Endodermal cell (in vitro differentiated cells): ENCODE measurements around the gene PPM1A. TPM values are rescaled to one million over a fixed set of nuclear protein-coding genes. Genes with fewer than 3 reads are reported as not detected.

ENCODE experiments used
- DNase-seq: peaks from one replicate; pipeline ENCODE4 v3.0.0-alpha.2; 2017
- H3K27ac ChIP-seq: 2 replicates; pipeline ENCODE4 v1.5.1; 2013; ENCODE audit warnings: mild to moderate bottlenecking, low read depth, low read length, moderate library complexity
- H3K27me3 ChIP-seq: 2 replicates; pipeline ENCODE4 v1.6.1; 2013; ENCODE audit warnings: mild to moderate bottlenecking, low read length, moderate library complexity; ENCODE audit not compliant: insufficient read depth, control insufficient read depth, poor library complexity, severe bottlenecking
- H3K36me3 ChIP-seq: 2 replicates; pipeline ENCODE4 v1.7.0; 2013; ENCODE audit warnings: mild to moderate bottlenecking, low read length, moderate library complexity; ENCODE audit not compliant: control insufficient read depth, insufficient read depth
- H3K4me1 ChIP-seq: one replicate; pipeline ENCODE4 v1.7.0; 2013; ENCODE audit warnings: low read length; ENCODE audit not compliant: control insufficient read depth, insufficient read depth
- H3K4me3 ChIP-seq: 2 replicates; pipeline ENCODE4 v1.5.1; 2013; ENCODE audit warnings: mild to moderate bottlenecking, low read length, moderate library complexity
- H3K9ac ChIP-seq: 2 replicates; pipeline ENCODE4 v1.6.1; 2013; ENCODE audit warnings: mild to moderate bottlenecking, low read length, moderate library complexity; ENCODE audit not compliant: poor library complexity, severe bottlenecking; ENCODE audit errors: extremely low read depth
- H3K9me3 ChIP-seq: 2 replicates; pipeline ENCODE4 v1.6.1; 2013; ENCODE audit warnings: mild to moderate bottlenecking, low read length, moderate library complexity; ENCODE audit not compliant: control insufficient read depth
- H3K27ac Mint-ChIP-seq: 2 replicates; pipeline ENCODE4 v1.8.0; 2020; ENCODE audit warnings: mixed read lengths
- H3K27me3 Mint-ChIP-seq: 2 replicates; pipeline ENCODE4 v1.8.0; 2021; ENCODE audit warnings: mild to moderate bottlenecking, mixed read lengths; ENCODE audit not compliant: insufficient read depth
- H3K36me3 Mint-ChIP-seq: 2 replicates; pipeline ENCODE4 v1.8.0; 2020; ENCODE audit warnings: low read depth, mixed read lengths
- H3K4me1 Mint-ChIP-seq: 2 replicates; pipeline ENCODE4 v1.8.0; 2020; ENCODE audit warnings: mixed read lengths
- H3K4me3 Mint-ChIP-seq: 2 replicates; pipeline ENCODE4 v1.8.0; 2020; ENCODE audit warnings: mild to moderate bottlenecking, moderate library complexity, mixed read lengths
- H3K9me3 Mint-ChIP-seq: 2 replicates; pipeline ENCODE4 v1.8.0; 2020; ENCODE audit warnings: mild to moderate bottlenecking, mixed read lengths
- CTCF ChIP-seq: fragments of 200-600 bp; sonication (generic); conservative IDR thresholded peaks from 2 replicates; pipeline ENCODE4 v1.5.0; 2021; ENCODE audit warnings: antibody characterized with exemption, mild to moderate bottlenecking
- WGBS, 2 experiments: methylation state at CpG; one replicate each; pipeline versions ENCODE4 v1.1.5 to v1.1.7; 2013; ENCODE audit warnings: missing lambda C conversion rate in 2 of 2, mixed read lengths in 1 of 2; ENCODE audit not compliant: insufficient coverage in 1 of 2, insufficient read length in 1 of 2; 5-methylcytosine and 5-hydroxymethylcytosine counted together
- total RNA-seq, 2 donors: library from RNA; stranded (reverse); fragmentation: NEBNext Ultra II Directional in 1 of 2; extraction: Animal tissue kit (Norgen Biotek cat#: 25700) in 1 of 2; gene quantifications; 2 replicates in 1 of 2; 3 replicates in 1 of 2; pipeline ENCODE4 v1.2.1, GENCODE V29; 2021

PPM1A gene
- total RNA-seq, 2 donors from 2014 or later, result 38.9 to 42.9 TPM

GRCh38 chr14:60311417-60311816 lies 62.4 kb downstream of the PPM1A start:
- H3K27me3 Mint-ChIP-seq, result no peaks in the 10 kb centered on the region
- H3K27ac Mint-ChIP-seq, result no peak overlapping the region
- Histone ChIP-seq H3K36me3 (no peaks in the 10 kb centered on the region), H3K4me3 (no peak overlapping the region), H3K27me3 (no peaks in the 10 kb centered on the region), H3K9me3 (no peaks in the 10 kb centered on the region), H3K27ac (no peak overlapping the region), H3K4me1 (peaks cover 6% of the 10 kb centered on the region), H3K9ac (no peak overlapping the region)
- peaks cover 46% of the 10 kb centered on the region for H3K4me1 Mint-ChIP-seq
- H3K36me3 Mint-ChIP-seq, result no peaks in the 10 kb centered on the region
- DNase-seq, result no peak
- no peak for TF ChIP-seq CTCF
- H3K9me3 Mint-ChIP-seq, result no peaks in the 10 kb centered on the region
- H3K4me3 Mint-ChIP-seq, result no peak overlapping the region
- WGBS, 2 experiments, result 89% methylated on average over 2 of the region's 4 CpGs

DNA sequence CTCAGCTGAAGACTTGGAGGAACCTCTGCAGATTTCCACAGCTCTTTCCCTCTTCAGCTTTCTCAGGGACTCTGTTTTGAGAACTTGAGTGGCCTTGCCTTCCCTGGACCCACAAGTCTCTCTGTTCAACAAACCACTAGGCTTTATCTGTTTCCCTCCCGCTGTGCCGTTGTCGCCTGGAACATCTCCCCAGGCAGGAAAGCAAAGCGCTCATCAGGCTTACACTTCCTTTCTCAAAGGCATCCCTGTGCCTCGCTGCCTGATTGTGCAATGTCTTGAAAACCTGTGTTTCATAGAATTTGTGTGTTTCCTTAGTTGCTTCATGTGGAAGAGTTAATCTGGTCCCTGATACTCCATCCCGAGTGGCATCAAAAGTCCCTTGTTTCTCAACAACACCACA lies 64.1 kb downstream of the PPM1A start:
- H3K27ac Mint-ChIP-seq, result no peak overlapping the region
- Histone ChIP-seq H3K4me3 (no peak overlapping the region), H3K27me3 (no peaks in the 10 kb centered on the region), H3K27ac (no peak overlapping the region), H3K4me1 (peaks cover 9% of the 10 kb centered on the region), H3K36me3 (no peaks in the 10 kb centered on the region), H3K9me3 (no peaks in the 10 kb centered on the region), H3K9ac (no peak overlapping the region)
- H3K36me3 Mint-ChIP-seq, result no peaks in the 10 kb centered on the region
- TF ChIP-seq CTCF, result no peak
- peaks cover 59% of the 10 kb centered on the region for H3K4me1 Mint-ChIP-seq
- 79% methylated on average over 6 of the region's 6 CpGs; no CpG with 5 or more reads in 1 of the 2 experiments for WGBS, 2 experiments
- no peaks in the 10 kb centered on the region for H3K27me3 Mint-ChIP-seq
- DNase-seq, result peak; percentile 76
- H3K9me3 Mint-ChIP-seq, result no peaks in the 10 kb centered on the region
- no peak overlapping the region for H3K4me3 Mint-ChIP-seq

DNA sequence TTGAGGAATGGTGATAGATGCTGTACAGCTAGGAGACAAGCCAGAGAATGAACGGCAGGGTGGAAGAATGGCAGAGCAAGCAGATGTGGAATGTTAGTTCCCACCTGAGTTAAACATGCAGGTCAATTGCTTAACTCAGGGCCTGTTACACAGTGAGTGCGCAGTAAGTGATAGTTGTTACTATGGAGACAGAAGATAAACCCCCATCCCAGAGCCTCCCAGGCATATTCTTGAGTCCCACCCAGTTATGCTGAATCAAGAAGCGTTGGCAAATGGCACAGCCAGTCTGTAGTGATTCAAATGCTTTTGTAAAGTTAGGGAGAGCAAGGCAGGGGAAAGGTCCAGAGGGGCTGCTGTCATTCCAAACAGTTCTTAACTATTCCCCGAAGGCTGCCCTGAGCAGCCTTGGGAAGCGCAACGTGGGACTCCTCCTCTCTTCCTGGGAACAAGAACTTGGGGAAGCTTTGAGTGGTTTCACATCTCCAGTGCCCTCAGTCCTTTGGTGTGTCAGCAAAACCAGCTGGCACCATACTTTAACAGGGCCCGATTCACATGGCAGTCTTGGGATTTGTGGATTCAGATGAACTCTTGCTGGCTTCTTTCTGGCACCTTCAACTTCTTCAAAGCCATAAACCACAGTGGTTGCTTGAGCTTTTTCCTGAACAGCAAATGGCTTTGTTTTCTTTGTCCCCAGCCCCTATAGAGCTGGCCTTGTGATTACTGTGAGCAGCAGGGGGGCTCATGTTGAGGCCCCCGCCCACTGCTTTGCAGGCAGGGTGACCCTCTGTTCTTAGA lies 66.4 kb downstream of the PPM1A start:
- peak overlapping the region; percentile 22 for H3K27ac Mint-ChIP-seq
- no peaks in the 10 kb centered on the region for H3K27me3 ChIP-seq
- H3K9ac ChIP-seq, result no peak overlapping the region
- H3K4me3 ChIP-seq, result no peak overlapping the region
- H3K4me3 Mint-ChIP-seq, result no peak overlapping the region
- peaks cover 9% of the 10 kb centered on the region for H3K4me1 ChIP-seq
- H3K36me3 ChIP-seq, result no peaks in the 10 kb centered on the region
- H3K27me3 Mint-ChIP-seq, result no peaks in the 10 kb centered on the region
- H3K36me3 Mint-ChIP-seq, result no peaks in the 10 kb centered on the region
- 57 to 59% methylated on average over 8 of the region's 8 CpGs for WGBS, 2 experiments
- no peaks in the 10 kb centered on the region for H3K9me3 Mint-ChIP-seq
- no peak for TF ChIP-seq CTCF
- no peaks in the 10 kb centered on the region for H3K9me3 ChIP-seq
- DNase-seq, result peak; percentile 84
- peaks cover 58% of the 10 kb centered on the region for H3K4me1 Mint-ChIP-seq
- H3K27ac ChIP-seq, result no peak overlapping the region
